Measurements from ENCODE around the gene NCOR1.
"Not testable (repeated sequence)": the region's sequence is repeated elsewhere in the genome, so short reads cannot be mapped to it uniquely, and the experiment has no call there.

The NCOR1 gene

DNA sequence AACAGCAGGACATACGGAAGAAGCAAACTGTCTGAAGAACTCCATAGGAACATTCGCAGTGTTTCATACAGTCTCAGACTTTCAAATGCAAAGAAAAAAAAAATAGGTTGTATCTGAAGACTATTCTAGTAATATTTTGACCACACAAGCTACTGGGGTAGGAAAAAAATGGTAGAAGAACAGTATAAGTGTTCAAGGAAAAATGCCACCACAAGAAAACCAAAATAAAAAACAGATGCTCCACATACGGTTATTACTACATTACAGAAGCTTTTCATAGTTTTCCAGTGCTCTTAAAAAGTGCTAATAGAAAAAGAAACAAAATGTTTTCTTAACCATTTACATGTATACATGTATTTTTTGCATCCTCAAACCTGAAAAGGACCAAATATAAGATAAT is 3.7 kb downstream of the NCOR1 start:
- no peak overlapping the region for H3K9ac ChIP-seq (ENCODE audit: low read length)
- no peak overlapping the region for H3K27ac ChIP-seq (ENCODE audit: low read length)
- H3K9me2 ChIP-seq (replicated peaks; ENCODE audit: insufficient read depth, low read length), result no peaks in the 10 kb centered on the region
- no peak overlapping the region for H3K4me3 ChIP-seq (ENCODE audit: low read length)
- no peak overlapping the region for H2AFZ ChIP-seq (ENCODE audit: low read length)
- peaks cover 16% of the 10 kb centered on the region for H3F3A ChIP-seq (ENCODE audit: insufficient read depth, low read length)
- no peaks in the 10 kb centered on the region for H3K36me3 ChIP-seq (replicated peaks; ENCODE audit: insufficient read depth, low read length)
- DNase-seq, result no peak
- H3K27me3 ChIP-seq (replicated peaks; ENCODE audit: insufficient read depth, low read length), result no peaks in the 10 kb centered on the region
- peaks cover 3% of the 10 kb centered on the region for H3K4me1 ChIP-seq (ENCODE audit: low read length)
- no peaks in the 10 kb centered on the region for H3K9me3 ChIP-seq (replicated peaks; ENCODE audit: insufficient read depth, low read length)
- H3K4me2 ChIP-seq (ENCODE audit: low read depth, low read length), result no peak overlapping the region
- no peak for TF ChIP-seq EZH2phosphoT487 (IDR thresholded peaks at IDR 0.05; ENCODE audit: low read length)
- TF ChIP-seq, protein P1, sequence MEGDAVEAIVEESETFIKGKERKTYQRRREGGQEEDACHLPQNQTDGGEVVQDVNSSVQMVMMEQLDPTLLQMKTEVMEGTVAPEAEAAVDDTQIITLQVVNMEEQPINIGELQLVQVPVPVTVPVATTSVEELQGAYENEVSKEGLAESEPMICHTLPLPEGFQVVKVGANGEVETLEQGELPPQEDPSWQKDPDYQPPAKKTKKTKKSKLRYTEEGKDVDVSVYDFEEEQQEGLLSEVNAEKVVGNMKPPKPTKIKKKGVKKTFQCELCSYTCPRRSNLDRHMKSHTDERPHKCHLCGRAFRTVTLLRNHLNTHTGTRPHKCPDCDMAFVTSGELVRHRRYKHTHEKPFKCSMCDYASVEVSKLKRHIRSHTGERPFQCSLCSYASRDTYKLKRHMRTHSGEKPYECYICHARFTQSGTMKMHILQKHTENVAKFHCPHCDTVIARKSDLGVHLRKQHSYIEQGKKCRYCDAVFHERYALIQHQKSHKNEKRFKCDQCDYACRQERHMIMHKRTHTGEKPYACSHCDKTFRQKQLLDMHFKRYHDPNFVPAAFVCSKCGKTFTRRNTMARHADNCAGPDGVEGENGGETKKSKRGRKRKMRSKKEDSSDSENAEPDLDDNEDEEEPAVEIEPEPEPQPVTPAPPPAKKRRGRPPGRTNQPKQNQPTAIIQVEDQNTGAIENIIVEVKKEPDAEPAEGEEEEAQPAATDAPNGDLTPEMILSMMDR (IDR thresholded peaks at IDR 0.05; ENCODE audit: low read length), result no peak
- no peak for TF ChIP-seq EZH2 (optimal IDR thresholded peaks at IDR 0.05; ENCODE audit: low read depth, low read length)
- peaks cover 88% of the 10 kb centered on the region for H3K79me2 ChIP-seq (ENCODE audit: low read length)
- peaks cover 7% of the 10 kb centered on the region; the same call in 1 of the 2 replicates for H4K20me1 ChIP-seq (ENCODE audit: insufficient read depth, low read length)

DNA sequence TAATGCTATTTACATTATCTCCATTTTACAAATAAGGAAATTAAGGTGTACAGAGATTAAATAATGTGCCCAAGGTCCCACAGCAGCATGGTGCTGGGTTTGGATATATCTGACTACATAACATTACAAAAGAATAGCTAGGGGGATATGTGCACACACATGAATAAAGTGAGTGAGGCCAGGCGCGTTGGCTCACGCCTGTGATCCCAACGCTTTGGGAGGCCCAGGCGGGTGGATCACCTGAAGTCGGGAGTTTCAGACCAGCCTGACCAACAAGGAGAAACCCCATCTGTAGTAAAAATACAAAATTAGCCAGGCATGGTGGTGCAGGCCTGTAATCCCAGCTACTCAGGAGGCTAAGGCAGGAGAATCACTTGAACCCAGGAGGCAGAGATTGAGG is 10.6 kb downstream of the NCOR1 start:
- not testable (repeated sequence) for H3K9me3 ChIP-seq (replicated peaks; ENCODE audit: insufficient read depth, low read length); H2AFZ ChIP-seq (ENCODE audit: low read length); H3K27ac ChIP-seq (ENCODE audit: low read length); H3F3A ChIP-seq (ENCODE audit: insufficient read depth, low read length); H3K4me1 ChIP-seq (ENCODE audit: low read length); H4K20me1 ChIP-seq (ENCODE audit: insufficient read depth, low read length); DNase-seq; H3K36me3 ChIP-seq (replicated peaks; ENCODE audit: insufficient read depth, low read length); H3K9ac ChIP-seq (ENCODE audit: low read length); H3K27me3 ChIP-seq (replicated peaks; ENCODE audit: insufficient read depth, low read length); H3K4me2 ChIP-seq (ENCODE audit: low read depth, low read length); H3K4me3 ChIP-seq (ENCODE audit: low read length); H3K9me2 ChIP-seq (replicated peaks; ENCODE audit: insufficient read depth, low read length)
- peaks cover 95% of the 10 kb centered on the region for H3K79me2 ChIP-seq (ENCODE audit: low read length)

DNA sequence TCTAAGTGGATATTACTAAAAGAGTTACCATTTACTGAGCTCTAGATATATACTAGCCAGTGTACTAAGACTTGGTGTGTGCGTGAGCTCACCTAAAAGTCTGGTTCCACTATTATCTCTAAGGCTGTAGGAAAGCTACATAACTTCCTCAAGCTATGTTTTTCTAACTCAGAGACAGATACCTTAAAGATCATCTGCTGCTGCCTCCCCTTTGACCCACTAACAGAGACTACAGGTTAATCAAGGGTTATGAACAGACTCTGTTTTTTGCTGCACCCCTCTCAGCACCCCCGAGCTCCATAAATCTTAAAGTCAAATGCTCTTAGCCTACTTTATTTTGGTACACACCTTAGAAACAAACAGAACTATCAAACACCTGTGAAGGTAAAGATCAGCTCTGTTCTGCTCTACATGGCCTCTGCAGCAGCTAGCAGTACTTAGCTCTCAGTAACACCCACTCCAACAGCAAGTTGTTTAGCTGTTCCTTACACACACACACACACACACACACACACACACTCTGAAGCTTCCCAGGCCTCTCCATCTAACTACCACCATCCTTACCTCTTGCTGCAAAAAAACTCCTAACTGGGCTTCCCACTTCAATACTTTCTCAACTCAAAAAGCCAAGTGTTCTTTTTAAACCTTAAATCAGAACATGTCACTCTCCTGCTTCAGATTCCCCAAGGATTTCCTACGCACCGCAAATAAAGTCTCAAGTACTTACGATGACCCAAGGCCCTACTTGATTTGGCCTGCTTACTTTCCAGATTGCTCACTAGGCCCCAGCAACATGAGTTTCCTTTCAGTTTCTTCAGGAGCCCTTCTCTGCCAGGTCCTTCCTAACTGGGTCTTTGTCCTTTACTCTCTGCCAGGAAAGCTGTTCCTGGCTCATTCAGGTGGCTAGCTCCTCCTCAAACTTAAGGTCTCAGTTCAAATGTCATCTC is 12.5 kb downstream of the NCOR1 start:
- not testable (repeated sequence) for H3K36me3 ChIP-seq (replicated peaks; ENCODE audit: insufficient read depth, low read length); H3K27me3 ChIP-seq (replicated peaks; ENCODE audit: insufficient read depth, low read length); H3K4me1 ChIP-seq (ENCODE audit: low read length); H2AFZ ChIP-seq (ENCODE audit: low read length); H3K4me3 ChIP-seq (ENCODE audit: low read length); H3K27ac ChIP-seq (ENCODE audit: low read length); DNase-seq; H3K9me3 ChIP-seq (replicated peaks; ENCODE audit: insufficient read depth, low read length); H3F3A ChIP-seq (ENCODE audit: insufficient read depth, low read length); H3K9ac ChIP-seq (ENCODE audit: low read length); H4K20me1 ChIP-seq (ENCODE audit: insufficient read depth, low read length); H3K4me2 ChIP-seq (ENCODE audit: low read depth, low read length); H3K9me2 ChIP-seq (replicated peaks; ENCODE audit: insufficient read depth, low read length)
- H3K79me2 ChIP-seq (ENCODE audit: low read length), result peaks cover 94% of the 10 kb centered on the region

DNA sequence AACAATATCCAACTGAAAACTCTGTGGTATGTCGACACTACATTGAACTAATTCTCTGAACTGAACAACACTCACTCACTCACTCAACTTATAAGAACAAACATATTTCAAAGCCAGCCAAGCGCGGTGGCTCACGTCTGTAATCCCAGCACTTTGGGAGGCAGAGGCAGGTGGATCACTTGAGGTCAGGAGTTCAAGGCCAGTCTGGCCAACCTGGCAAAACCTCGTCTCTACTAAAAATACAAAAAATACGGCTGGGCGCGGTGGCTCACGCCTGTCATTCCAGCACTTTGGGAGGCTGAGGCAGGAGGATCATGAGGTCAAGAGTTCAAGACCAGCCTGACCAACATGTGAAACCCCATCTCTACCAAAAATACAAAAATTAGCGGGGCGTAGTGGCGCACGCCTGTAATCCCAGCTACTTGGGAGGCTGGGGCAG is 13.6 kb downstream of the NCOR1 start:
- not testable (repeated sequence) for H2AFZ ChIP-seq (ENCODE audit: low read length); H3K4me2 ChIP-seq (ENCODE audit: low read depth, low read length); H3K9ac ChIP-seq (ENCODE audit: low read length); H3K27me3 ChIP-seq (replicated peaks; ENCODE audit: insufficient read depth, low read length); H3K27ac ChIP-seq (ENCODE audit: low read length); H3K4me1 ChIP-seq (ENCODE audit: low read length); DNase-seq; H3K9me2 ChIP-seq (replicated peaks; ENCODE audit: insufficient read depth, low read length); H3K4me3 ChIP-seq (ENCODE audit: low read length); H3K9me3 ChIP-seq (replicated peaks; ENCODE audit: insufficient read depth, low read length); H3K36me3 ChIP-seq (replicated peaks; ENCODE audit: insufficient read depth, low read length); H3F3A ChIP-seq (ENCODE audit: insufficient read depth, low read length)
- Histone ChIP-seq H4K20me1 (ENCODE audit: insufficient read depth, low read length) (peaks cover 12% of the 10 kb centered on the region), H3K79me2 (ENCODE audit: low read length) (peaks cover 95% of the 10 kb centered on the region)
